Esophagus squamous epithelium (tissue), 5 donors: ENCODE results near the gene MAGEA3. TPM values are rescaled to one million over a fixed set of nuclear protein-coding genes. Genes with fewer than 3 reads are reported as not detected.
"Not testable (repeated sequence)": the region's sequence is repeated elsewhere in the genome, so short reads cannot be mapped to it uniquely, and the experiment has no call there.

Experiments used
- DNase-seq: peaks from one replicate; lab custom pipeline; 2025; lab: John Stamatoyannopoulos, UW
- H3K27ac ChIP-seq, 4 donors: fragments of 200-600 bp; sonication (generic); one replicate each; pipeline ENCODE4 v1.5.1; 2016 to 2019; ENCODE audit warnings: mild to moderate bottlenecking in 1 of 4
- H3K27me3 ChIP-seq, 4 donors: fragments of 200-600 bp; sonication (generic); 1 replicate in 3 of 4; 2 replicates in 1 of 4; pipeline versions ENCODE4 v1.5.1 to v1.6.0; 2017 to 2021; ENCODE audit warnings: antibody characterized with exemption in 1 of 4
- H3K36me3 ChIP-seq, 3 donors: fragments of 200-600 bp; sonication (generic); one replicate each; pipeline ENCODE4 v1.5.1; 2016 to 2019
- H3K4me1 ChIP-seq, 3 donors: fragments of 200-600 bp; sonication (generic); one replicate each; pipeline ENCODE4 v1.5.1; 2017 to 2019
- H3K4me3 ChIP-seq, 4 donors: fragments of 200-600 bp; sonication (generic); 1 replicate in 3 of 4; 2 replicates in 1 of 4; pipeline ENCODE4 v1.5.1; 2016 to 2019; ENCODE audit warnings: mild to moderate bottlenecking in 2 of 4, moderate library complexity in 1 of 4
- H3K9me3 ChIP-seq, 3 donors: fragments of 200-600 bp; sonication (generic); one replicate each; pipeline ENCODE4 v1.5.1; 2016 to 2019
- POLR2A ChIP-seq, 4 donors: fragments of 450-650 bp; IDR thresholded peaks; one replicate each; pipeline ENCODE4 v1.6.1; 2017; ENCODE audit warnings: antibody characterized with exemption in 4 of 4, mild to moderate bottlenecking in 4 of 4, moderate library complexity in 3 of 4
- WGBS, 2 donors: methylation state at CpG; one replicate each; pipeline ENCODE4 v1.1.5; 2018; 5-methylcytosine and 5-hydroxymethylcytosine counted together
- intact Hi-C: fragments of 100-400 bp; cut with DNase I; formaldehyde crosslinking; loops from one replicate; pipeline ENCODE4 v1.15.0; 2022
- total RNA-seq, 4 donors: library from RNA; depleted of rRNA; stranded (reverse); fragments of >200 nt; gene quantifications; one replicate each; pipeline ENCODE4 v1.1.0, GENCODE V29; 2016
- TF ChIP-seq, protein P1 (sequence below), 6 experiments: fragments of 450-650 bp in 4 of 6; fragments of 200-600 bp in 2 of 6; sonication (generic) in 2 of 6; IDR thresholded peaks; one replicate each; pipeline ENCODE4 v1.5.1; 2016 to 2019; ENCODE audit warnings: antibody characterized with exemption in 6 of 6, mild to moderate bottlenecking in 4 of 6, moderate library complexity in 4 of 6
- donor health status: DM: yes; HTN: yes; CAD: no.

The MAGEA3 gene
- total RNA-seq, 4 donors from 2014 or later = not detected

GRCh38 chrX:152658302-152658701, 40.3 kb upstream of the MAGEA3 start:
- Histone ChIP-seq H3K27ac (no peak overlapping the region), H3K9me3 (no peaks in the 10 kb centered on the region), H3K4me3 (no peak overlapping the region), H3K36me3 (no peaks in the 10 kb centered on the region), H3K27me3 (no peaks in the 10 kb centered on the region), H3K4me1 (no peaks in the 10 kb centered on the region)
- TF ChIP-seq POLR2A (IDR thresholded peaks at IDR 0.05) = no peak
- TF ChIP-seq, protein P1, sequence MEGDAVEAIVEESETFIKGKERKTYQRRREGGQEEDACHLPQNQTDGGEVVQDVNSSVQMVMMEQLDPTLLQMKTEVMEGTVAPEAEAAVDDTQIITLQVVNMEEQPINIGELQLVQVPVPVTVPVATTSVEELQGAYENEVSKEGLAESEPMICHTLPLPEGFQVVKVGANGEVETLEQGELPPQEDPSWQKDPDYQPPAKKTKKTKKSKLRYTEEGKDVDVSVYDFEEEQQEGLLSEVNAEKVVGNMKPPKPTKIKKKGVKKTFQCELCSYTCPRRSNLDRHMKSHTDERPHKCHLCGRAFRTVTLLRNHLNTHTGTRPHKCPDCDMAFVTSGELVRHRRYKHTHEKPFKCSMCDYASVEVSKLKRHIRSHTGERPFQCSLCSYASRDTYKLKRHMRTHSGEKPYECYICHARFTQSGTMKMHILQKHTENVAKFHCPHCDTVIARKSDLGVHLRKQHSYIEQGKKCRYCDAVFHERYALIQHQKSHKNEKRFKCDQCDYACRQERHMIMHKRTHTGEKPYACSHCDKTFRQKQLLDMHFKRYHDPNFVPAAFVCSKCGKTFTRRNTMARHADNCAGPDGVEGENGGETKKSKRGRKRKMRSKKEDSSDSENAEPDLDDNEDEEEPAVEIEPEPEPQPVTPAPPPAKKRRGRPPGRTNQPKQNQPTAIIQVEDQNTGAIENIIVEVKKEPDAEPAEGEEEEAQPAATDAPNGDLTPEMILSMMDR (IDR thresholded peaks at IDR 0.05) = no peak
- DNase-seq = no peak
- intact Hi-C loops = no loop called here
- whole genome bisulfite sequencing, 2 donors = 40% methylated on average over 1 of the region's 2 CpGs; no CpG with 5 or more reads in 1 of the 2 donors

DNA sequence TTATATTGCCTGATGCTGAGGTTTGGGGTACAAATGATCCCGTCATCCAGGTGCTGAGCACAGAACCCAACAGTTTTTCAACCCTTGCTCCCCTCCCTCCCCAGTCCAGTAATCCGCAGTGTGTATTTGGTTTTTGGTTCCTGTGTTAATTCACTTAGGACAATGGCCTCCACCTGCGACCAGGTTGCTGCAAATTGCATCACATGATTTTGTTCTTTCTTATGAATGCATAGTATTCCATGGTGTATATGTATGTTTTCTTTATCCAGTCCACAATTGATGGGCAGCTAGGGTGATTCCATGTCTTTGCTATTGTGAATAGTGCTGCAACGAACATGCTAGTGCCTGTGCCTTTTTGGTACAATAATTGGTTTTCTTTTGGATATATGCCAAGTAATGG, 35.5 kb upstream of the MAGEA3 start:
- H3K9me3 ChIP-seq = peaks cover 0 to 20% (median 0%) of the 10 kb centered on the region in 3 donors
- no peaks in the 10 kb centered on the region for H3K36me3 ChIP-seq
- TF ChIP-seq, protein P1 (IDR thresholded peaks at IDR 0.05) = no peak
- no peak for TF ChIP-seq POLR2A (IDR thresholded peaks at IDR 0.05)
- intact Hi-C loops = no loop called here
- WGBS, 2 donors = 45 to 52% methylated on average over 3 of the region's 4 CpGs
- no peak overlapping the region for H3K27ac ChIP-seq
- no peaks in the 10 kb centered on the region for H3K4me1 ChIP-seq
- no peaks in the 10 kb centered on the region for H3K27me3 ChIP-seq
- H3K4me3 ChIP-seq = no peak overlapping the region
- no peak for DNase-seq

DNA sequence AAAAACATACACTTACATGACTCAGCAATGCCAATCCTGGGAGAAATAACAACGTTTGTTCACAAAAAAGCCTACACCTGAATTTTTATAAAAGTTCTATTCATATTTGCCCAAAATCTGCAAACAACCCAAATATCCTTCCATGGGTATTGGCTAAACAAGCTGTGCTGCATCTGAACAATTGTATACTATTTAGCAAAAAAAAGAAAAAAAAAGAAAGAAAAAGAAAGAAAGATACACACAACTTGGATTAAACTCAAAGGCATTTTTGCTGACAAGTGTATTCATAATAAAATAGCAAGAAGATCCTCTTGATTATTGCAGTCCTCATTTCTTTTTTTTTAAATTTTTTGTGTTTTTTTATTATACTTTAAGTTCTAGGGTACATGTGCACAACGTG, 24.5 kb upstream of the MAGEA3 start:
- H3K36me3 ChIP-seq = no peaks in the 10 kb centered on the region
- H3K27me3 ChIP-seq = no peaks in the 10 kb centered on the region
- H3K27ac ChIP-seq = no peak overlapping the region
- H3K4me3 ChIP-seq = no peak overlapping the region
- TF ChIP-seq, protein P1 (IDR thresholded peaks at IDR 0.05) = no peak
- TF ChIP-seq POLR2A (IDR thresholded peaks at IDR 0.05) = no peak
- intact Hi-C loops = no loop called here
- WGBS, 2 donors = 60 to 62% methylated on average over 2 of the region's 2 CpGs
- DNase-seq = no peak
- H3K9me3 ChIP-seq = no peaks in the 10 kb centered on the region
- no peaks in the 10 kb centered on the region for H3K4me1 ChIP-seq

GRCh38 chrX:152674652-152675051, 23.9 kb upstream of the MAGEA3 start:
- H3K4me1 ChIP-seq, H3K4me3 ChIP-seq, H3K27ac ChIP-seq, H3K27me3 ChIP-seq, H3K36me3 ChIP-seq, intact Hi-C loops, H3K9me3 ChIP-seq, DNase-seq: not testable (repeated sequence)
- 73 to 79% methylated on average over 3 of the region's 3 CpGs for WGBS, 2 donors

GRCh38 chrX:152681012-152681411, 17.6 kb upstream of the MAGEA3 start:
- H3K36me3 ChIP-seq, H3K27me3 ChIP-seq, H3K4me1 ChIP-seq, DNase-seq, H3K9me3 ChIP-seq, H3K27ac ChIP-seq, intact Hi-C loops, H3K4me3 ChIP-seq: not testable (repeated sequence)
- no CpG with 5 or more reads among the region's 3 CpGs for WGBS, 2 donors

- H3K36me3 ChIP-seq, intact Hi-C loops, H3K4me3 ChIP-seq, DNase-seq, H3K9me3 ChIP-seq, H3K27me3 ChIP-seq, H3K4me1 ChIP-seq, H3K27ac ChIP-seq: not testable (repeated sequence)
- 80% methylated on average over 1 of the region's 5 CpGs; no CpG with 5 or more reads in 1 of the 2 donors for WGBS, 2 donors
Measured at GRCh38 chrX:152700390-152700789, 1.8 kb downstream of the MAGEA3 start.

DNA sequence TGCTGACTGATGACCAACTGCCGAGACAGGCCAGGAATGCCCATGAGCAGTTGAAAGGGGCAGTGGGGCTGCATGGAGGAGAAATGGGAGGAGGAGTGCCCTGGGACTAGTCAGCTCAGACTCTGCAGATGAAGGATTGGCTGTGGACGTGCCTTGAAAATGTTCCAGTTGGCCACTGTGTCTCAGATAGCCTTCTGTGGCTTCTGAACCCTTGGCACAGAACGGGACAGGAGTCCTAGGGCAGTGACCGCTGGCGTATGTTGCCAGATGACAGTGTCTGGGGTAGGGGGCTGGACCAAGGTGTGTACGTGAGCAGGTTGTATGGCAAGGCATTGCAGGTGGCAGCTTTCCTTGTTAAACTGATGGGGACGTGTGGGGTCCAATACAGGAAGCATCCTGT, 7.9 kb downstream of the MAGEA3 start:
- H3K4me3 ChIP-seq, H3K9me3 ChIP-seq, H3K27ac ChIP-seq, intact Hi-C loops, H3K27me3 ChIP-seq, H3K36me3 ChIP-seq, H3K4me1 ChIP-seq, DNase-seq: not testable (repeated sequence)
- 33% methylated on average over 1 of the region's 7 CpGs; no CpG with 5 or more reads in 1 of the 2 donors for WGBS, 2 donors

- H3K4me1 ChIP-seq, DNase-seq, H3K36me3 ChIP-seq, H3K27me3 ChIP-seq, H3K9me3 ChIP-seq, H3K27ac ChIP-seq, H3K4me3 ChIP-seq, intact Hi-C loops: not testable (repeated sequence)
- no CpG with 5 or more reads among the region's 2 CpGs for WGBS, 2 donors
Measured at GRCh38 chrX:152709173-152709572, 10.6 kb downstream of the MAGEA3 start, which contains the start of gene CSAG2. CSAG2 (minus strand) TSS chrX:152709273; CDS start chrX:152709112, 161 bp downstream.

DNA sequence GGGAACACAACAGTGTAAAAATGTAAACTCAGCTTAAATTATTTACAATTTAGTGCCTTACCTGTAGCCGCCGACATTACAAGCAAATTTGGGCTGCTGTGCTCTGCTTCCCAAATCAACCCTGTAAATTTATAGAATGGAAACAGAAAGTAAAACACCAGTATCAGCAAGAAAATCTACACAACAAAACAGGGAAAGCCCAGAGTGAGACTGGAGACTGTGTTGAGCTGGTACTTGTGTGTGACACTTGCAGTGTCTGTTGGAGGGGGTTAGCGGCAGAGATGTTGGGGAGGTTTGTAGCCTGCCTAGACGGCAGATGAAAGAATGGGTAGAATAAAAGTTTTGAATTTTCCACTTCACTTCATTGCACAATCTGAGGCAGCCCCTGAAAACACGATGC, 14.6 kb downstream of the MAGEA3 start:
- H3K27me3 ChIP-seq, H3K27ac ChIP-seq, H3K4me1 ChIP-seq, H3K9me3 ChIP-seq, H3K4me3 ChIP-seq, DNase-seq, H3K36me3 ChIP-seq, intact Hi-C loops: not testable (repeated sequence)
- WGBS, 2 donors = no CpG with 5 or more reads among the region's 5 CpGs

DNA sequence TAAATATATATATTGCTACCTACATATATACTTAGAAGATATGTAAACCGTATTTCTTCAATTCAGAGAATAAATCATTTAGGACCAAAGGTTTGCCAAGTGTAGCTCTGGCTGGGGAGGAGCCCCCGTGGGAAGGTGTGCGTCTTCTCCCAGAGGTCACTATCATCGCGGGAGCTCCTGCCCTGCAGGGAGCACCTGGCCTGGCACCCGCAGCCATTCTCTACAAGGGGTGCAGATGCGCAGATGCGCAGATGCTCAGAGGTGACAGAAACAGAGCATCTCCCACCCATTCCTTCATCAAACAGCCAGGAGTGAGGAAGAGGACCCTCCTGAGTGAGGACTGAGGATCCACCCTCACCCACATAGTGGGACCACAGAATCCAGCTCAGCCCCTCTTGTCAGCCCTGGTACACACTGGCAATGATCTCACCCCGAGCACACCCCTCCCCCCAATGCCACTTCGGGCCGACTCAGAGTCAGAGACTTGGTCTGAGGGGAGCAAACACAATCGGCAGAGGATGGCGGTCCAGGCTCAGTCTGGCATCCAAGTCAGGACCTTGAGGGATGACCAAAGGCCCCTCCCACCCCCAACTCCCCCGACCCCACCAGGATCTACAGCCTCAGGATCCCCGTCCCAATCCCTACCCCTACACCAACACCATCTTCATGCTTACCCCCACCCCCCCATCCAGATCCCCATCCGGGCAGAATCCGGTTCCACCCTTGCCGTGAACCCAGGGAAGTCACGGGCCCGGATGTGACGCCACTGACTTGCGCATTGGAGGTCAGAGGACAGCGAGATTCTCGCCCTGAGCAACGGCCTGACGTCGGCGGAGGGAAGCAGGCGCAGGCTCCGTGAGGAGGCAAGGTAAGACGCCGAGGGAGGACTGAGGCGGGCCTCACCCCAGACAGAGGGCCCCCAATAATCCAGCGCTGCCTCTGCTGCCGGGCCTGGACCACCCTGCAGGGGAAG, 15.5 kb downstream of the MAGEA3 start, which contains the start of gene MAGEA2B:
TSS of gene MAGEA2B (plus strand) at position 814 of the 973 bp plus-strand sequence. CDS start 2,479 bp downstream, outside the sequence.
- DNase-seq, H3K9me3 ChIP-seq, H3K4me3 ChIP-seq, H3K27me3 ChIP-seq, H3K27ac ChIP-seq, H3K4me1 ChIP-seq, H3K36me3 ChIP-seq, intact Hi-C loops: not testable (repeated sequence)
- WGBS, 2 donors = no CpG with 5 or more reads among the region's 35 CpGs
